ENCODE measurements around the gene C1QTNF12.
"Not testable (repeated sequence)": the region's sequence is repeated elsewhere in the genome, so short reads cannot be mapped to it uniquely, and the experiment has no call there.

The C1QTNF12 gene

GRCh38 chr1:1259540-1259939, 13.0 kb upstream of the C1QTNF12 start:
- no peak for DNase-seq (ENCODE audit: low read depth)

- no peak for DNase-seq (ENCODE audit: low read depth)
Measured at GRCh38 chr1:1259119-1259488, 12.6 kb upstream of the C1QTNF12 start.

DNA sequence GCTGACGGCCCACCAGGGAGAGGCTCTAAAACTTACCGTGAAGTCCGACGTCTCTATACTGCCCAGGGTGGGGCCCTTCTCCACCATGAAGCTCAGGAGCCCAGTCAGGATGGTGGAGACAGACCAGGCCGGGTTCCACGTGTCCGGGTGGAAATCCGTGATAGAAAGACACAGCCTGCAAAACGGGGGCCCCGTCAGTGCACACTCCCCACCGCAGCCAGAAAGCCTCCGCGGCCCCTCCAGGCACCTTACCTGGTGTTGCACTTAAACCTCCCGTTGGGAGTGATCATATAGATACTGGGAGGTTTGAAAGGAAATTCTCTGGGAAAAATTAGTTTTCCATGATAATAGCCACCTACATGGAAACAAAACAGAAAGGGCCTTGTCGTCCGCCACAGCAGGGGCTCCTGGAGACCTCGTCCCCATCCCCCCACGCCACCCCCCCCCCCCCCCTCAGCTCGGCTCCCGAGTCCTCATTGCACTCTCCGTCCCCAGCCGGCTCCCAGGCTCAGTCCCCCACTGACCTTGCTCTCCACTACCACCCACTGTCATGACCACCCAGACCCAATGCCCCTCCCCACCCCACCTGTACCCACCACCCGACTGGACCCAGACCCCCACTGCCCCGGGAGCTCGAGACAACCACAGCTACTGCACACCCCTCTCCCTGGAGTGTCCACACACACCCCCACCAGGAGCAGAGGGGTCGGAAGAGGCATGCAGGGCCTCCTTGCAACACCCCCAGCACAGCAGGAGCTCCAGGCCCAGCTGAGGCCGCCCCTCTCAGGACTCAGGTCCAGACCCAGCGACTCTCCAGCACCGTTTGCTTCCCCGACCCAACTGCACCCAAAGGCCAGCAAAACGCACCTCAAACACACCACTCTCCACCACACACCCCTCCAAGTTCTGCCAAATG, 10.7 kb upstream of the C1QTNF12 start:
- DNase-seq (ENCODE audit: low read depth), result no peak

- DNase-seq (ENCODE audit: low read depth), result no peak
Measured at GRCh38 chr1:1255611-1256010, 9.1 kb upstream of the C1QTNF12 start.

GRCh38 chr1:1255078-1255477, 8.6 kb upstream of the C1QTNF12 start:
- no peak for DNase-seq (ENCODE audit: low read depth)

- DNase-seq (ENCODE audit: low read depth), result no peak
Measured at GRCh38 chr1:1254667-1254998, 8.1 kb upstream of the C1QTNF12 start.

DNA sequence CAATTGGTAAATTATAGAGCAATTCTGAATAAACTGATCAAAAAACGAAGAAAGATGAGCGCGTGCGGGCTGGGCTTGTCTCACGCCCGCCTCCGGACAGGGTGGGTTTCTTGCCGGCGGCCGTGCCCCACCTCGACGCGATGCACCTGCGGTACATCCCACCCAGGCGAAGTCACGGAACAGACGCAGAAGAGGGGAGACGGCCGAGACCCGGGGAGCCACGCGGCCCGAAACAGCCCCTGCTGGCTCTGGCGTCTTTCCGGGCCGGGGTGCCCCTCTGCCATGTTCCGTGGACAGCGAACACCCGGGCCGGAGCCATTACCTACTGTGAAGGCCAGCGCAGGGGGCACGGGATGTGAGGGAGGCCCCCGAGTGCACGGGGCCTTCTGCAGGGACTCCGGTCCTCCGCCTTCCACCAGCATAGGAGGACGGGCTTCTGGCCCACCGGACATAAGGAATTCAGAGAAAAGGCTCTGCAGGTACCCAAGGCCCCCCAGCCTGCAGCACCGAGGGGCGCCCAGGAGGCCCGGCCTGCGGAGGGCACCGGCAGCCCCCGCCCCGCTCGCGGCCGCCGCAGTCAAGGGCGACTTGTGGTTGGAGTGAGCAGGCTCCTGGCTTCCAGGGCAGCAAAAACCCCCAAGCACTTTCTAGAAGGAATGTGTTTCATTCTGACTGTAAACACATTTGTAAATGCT, 7.6 kb upstream of the C1QTNF12 start:
- no peak for DNase-seq (ENCODE audit: low read depth)

DNA sequence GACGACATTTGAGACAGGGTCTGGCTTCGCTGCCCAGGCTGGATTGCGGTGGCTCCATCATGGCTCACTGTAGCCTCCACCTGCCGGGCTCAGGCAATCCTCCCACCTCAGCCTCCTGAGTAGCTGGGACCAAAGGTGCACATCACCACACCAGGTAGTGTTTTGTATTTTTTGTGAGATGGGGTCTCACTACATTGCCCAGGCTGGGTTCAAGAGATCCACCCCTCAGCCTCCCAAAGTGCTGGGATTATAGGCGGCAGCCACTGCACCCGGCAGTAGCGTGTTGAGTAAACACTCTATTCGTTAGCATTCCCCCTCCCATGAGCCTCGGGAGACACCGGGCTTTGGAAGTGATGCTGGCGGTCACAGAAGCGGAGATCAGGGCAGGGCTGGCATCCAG, 6.8 kb upstream of the C1QTNF12 start:
- no peak for DNase-seq (ENCODE audit: low read depth)

GRCh38 chr1:1250786-1251284, 4.3 kb upstream of the C1QTNF12 start:
- no peak for DNase-seq (ENCODE audit: low read depth)

GRCh38 chr1:1248009-1248913, 1.7 kb upstream of the C1QTNF12 start:
- DNase-seq (ENCODE audit: low read depth), result not testable (repeated sequence)

- DNase-seq (ENCODE audit: low read depth), result no peak
Measured at GRCh38 chr1:1247341-1247913, 905 bp upstream of the C1QTNF12 start.

- DNase-seq (ENCODE audit: low read depth), result no peak
Measured at GRCh38 chr1:1245817-1246576, 525 bp downstream of the C1QTNF12 start.

- no peak for DNase-seq (ENCODE audit: low read depth)
Measured at GRCh38 chr1:1245178-1245816, 1.2 kb downstream of the C1QTNF12 start.

DNA sequence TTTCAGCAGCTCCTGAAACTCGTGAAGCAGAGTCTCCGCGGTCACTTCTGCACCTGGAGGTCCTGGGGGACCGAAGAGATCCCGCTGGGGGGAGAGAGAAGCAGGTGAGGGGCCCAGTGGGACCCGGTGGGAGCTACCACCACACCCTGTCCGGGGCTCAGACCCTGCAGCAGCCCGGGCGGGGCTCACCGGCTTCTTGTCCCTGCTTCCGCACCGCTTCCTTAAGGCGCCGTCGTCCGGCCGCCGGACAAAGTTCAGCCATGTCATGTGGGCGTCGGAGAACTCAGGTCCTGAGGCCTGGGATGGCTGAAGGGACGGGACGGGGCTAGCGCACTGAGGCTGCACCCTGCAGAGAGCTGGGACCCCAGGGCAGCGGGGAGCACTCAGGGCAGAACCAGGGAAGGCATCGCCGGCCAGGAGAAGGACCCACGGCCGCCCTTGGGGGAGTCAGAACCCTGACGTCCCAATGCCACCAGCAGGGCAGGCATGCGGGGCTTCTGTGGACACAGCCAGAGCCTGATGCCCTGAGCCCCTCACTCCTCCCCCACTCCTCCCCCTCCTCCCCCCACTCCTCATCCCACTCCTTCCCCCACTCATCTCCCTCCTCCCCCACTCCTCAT, 2.2 kb downstream of the C1QTNF12 start:
- no peak for DNase-seq (ENCODE audit: low read depth)

DNA sequence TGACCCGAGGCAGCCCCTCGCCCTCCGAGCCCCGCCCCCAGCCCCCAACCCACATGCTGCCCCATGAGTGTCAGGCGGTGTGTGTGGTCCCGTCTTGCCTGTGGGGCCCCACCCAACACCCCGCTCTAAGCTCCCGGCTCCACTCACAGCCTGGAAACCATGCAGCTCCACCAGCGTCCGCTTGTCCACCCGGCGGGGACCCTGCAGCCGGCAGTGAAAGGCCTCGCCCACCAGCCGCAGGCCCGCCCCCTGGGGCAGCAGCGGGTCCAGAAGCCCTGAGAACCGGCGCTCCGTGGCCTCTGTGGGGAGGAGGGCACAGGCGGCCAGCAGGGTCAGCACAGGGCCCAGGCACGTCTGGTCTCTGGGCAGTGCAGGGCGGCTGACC, 2.7 kb downstream of the C1QTNF12 start:
- DNase-seq (ENCODE audit: low read depth), result no peak

GRCh38 chr1:1243266-1243660, 3.3 kb downstream of the C1QTNF12 start:
- no peak for DNase-seq (ENCODE audit: low read depth)

- no peak for DNase-seq (ENCODE audit: low read depth)
Measured at GRCh38 chr1:1242461-1243265, 3.9 kb downstream of the C1QTNF12 start.

DNA sequence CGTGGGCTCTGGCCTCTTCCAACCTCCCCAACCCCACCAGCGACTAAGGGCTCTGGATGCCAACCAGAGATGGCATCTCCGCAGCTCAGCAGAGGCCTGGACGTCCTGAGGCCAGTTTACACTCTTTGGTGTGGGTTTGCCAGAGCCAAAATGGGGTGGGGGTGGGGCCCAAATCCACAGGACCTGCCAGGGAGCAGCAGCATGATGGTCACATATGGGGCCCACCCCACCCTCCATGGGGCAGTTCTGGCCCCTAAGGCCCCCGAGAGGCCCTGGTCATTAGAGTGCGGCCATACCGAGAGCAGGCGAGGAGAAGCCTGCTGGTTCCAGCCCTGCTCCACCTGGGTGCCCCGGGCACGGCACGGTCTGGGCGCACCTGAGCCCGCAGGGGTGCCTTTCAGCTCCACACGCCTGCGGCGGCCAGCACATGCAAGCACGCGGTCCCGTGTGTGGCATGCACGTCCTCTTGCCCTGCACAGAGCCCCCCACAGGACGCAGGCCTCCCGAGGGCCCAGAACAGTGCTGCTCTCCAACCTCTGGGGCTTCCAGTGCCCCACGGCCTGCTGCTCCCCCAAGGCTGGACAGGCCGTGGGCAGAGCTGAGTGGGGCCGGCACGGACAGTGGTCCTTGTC, 4.8 kb downstream of the C1QTNF12 start:
- no peak for DNase-seq (ENCODE audit: low read depth)
